HG03097 (cell line): ENCODE measurements around the gene CCDC27.
"Not testable (repeated sequence)": the region's sequence is repeated elsewhere in the genome, so short reads cannot be mapped to it uniquely, and the experiment has no call there.

Source experiments
- ATAC-seq: cut with Tn5 transposase; IDR thresholded peaks from one replicate; pipeline ENCODE4 v1.9.1; 2021; ENCODE audit not compliant: unreplicated experiment, low FRiP score

The CCDC27 gene

DNA sequence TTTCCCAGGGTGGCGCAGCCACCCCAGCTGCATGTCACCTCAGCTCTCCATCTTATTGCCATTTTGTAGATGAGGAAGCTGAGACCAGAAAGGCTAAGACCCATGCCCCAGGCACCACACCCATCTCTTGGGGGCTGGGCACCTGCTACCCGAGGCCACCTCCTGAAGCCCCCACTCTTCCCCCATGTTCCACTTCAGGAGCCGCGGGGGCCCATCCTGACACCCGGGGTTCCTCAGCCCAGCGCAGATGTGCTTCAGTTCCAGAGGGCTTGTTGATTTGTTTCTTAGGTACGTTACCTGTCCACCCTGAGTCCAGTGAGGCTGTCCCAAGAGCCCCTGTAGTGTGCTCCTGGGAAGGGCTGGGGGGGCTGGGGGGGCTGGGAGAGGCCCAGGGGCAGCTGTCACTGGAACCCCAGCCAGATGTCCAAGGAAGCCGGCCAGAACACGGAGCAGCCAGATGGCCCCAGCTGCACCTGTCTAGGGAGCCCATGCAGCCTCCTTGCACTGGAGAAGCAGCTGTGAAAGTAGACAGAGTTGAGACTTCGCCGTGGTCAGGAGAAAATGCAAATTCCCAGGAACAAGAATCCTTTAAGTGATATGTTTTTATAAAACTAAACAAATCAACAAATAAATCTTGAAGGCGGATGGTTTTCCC, 17.1 kb upstream of the CCDC27 start:
- no peak for ATAC-seq

DNA sequence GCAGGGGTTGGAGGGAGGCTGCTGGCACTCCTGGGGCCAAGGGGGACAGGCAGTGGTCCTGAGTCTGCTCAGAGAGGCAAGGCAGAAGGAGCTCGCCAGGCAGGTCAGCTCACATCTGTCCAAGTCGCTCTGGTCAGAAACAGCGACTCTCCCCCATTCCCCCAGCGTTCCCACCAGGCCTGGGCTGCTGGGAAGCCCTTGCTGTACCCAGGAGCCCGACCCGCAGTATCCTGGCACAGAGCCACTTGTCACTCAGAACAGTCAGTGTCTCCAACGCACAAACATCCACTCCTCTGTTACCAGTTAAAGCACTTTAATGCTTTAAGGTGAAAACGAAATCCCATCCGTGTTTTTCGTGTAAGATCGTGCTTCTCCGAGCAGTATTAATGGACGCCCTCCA, 16.6 kb upstream of the CCDC27 start:
- no peak for ATAC-seq

GRCh38 chr1:3736131-3736561, 16.1 kb upstream of the CCDC27 start:
- ATAC-seq: no peak

- ATAC-seq: no peak
These were observed 15.5 kb upstream of the CCDC27 start for GRCh38 chr1:3736708-3737107.

GRCh38 chr1:3738943-3739342, 13.3 kb upstream of the CCDC27 start:
- no peak for ATAC-seq

GRCh38 chr1:3740042-3740441, 12.2 kb upstream of the CCDC27 start:
- no peak for ATAC-seq

DNA sequence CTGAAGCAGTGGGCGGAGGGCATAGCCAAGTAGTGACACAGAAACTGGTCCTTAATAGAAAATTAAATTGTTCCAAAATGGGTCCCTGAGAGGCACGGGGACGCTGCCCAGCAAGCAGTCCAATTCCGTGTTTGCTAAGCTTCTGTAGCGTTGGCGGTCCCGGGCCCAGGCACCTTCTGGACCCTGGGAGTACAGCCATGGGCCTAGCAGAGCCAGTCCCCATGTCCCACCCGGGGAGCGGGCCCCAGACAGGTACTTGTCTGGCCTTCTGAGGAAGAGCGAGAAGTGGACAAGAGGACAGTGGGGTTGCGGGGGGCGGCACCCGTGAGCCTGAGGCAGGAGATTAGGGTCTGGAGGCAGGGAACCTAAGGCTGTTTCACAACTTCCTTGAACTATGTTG, 11.5 kb upstream of the CCDC27 start:
- no peak for ATAC-seq

- ATAC-seq: no peak
These were observed 10.4 kb upstream of the CCDC27 start for GRCh38 chr1:3741566-3742438.

DNA sequence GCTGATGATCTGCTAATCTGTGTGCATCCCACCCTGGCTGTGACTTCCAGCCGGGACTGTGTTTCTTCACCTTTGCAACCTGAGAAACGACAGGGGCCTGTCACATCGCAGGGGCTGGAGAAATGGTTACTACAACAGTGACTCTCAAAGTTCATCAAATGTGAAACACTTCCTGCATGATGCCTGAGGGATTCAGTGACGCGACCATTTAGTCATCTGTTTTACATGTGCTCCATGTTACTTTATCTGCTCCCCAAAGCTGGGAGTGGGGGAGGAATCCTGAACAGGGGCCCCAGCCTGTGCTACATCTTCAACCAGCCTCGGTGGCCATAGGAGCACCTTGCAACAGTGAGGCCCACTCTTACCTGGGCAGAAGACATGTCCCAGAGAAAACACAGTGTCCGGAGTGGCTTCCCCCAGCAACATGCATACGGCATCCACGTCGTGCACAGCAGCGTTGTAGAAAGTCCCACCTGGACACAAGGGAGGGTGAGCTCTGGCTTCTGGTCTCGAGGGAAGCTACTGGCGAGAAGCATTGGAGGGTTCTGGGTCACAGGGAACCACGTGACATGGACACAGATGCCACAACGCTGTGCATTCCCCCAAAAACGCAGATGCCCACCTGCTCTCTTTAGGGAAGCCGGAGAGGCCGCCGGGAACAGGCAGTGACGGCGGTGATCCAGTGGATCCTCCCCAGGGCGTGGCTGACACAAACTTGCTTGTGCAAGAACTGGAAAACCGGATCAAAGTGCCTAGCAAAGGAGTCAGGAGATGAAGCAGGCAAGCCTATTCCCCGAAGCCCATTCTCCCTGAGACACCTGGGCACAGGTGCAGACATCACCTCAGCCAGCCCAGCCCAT, 9.6 kb upstream of the CCDC27 start:
- no peak for ATAC-seq

DNA sequence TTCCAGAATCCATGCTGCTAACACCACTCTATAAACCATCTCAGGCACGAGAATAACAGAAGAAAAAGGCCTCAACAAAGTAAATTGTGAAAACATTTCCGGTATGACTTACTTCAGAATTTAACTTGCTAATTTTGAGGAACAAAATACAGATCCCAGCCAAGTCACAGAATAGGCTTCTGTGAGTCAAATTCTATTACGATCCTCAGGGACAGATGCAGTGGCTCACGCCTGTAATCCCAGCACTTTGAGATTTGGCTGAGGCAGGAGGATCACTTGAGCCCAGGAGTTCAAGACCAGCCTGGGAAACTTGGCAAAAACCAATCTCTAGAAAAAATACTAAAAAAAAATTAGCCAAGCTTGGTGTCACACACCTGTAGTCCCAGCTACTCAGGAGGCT, 8.8 kb upstream of the CCDC27 start:
- ATAC-seq: no peak

DNA sequence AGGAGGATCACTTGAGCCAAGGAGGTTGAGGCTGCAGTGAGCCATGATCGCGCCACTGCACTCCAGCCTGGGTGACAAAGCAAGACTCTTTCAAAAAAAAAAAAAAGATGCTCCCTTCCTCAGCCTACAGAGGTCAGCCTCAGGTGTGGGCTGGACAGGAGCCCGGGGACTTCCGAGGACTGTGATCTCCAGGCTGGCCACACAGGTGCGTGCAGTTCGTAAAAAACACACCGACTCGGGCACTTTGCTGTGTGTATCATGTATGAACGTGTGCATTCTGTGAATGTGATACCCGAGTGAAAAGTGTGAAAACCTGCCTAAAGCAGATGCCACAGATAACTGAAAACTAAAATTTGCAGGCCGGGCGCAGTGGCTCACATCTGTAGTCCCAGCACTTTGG, 8.4 kb upstream of the CCDC27 start:
- ATAC-seq: no peak

DNA sequence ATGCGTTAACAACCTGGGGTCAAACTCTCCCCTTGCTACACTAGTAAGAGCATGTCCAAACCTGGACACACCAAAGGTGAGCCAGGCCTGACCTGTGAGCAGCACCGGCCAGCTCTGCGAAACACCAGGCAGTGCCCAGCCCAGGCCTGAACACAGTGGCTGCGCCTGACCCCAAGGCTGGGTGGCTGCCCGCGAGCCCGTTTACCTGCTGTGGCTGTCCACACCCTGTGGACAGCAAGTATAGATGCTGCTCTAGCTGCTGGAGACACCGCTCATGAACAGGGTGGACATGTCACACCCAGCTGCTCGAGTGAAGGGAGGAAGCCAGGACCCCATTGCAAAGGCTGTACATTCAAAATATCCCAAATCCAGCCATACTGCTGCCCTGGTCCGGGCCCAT, 7.6 kb upstream of the CCDC27 start:
- ATAC-seq: no peak

- no peak for ATAC-seq
These were observed 7.2 kb upstream of the CCDC27 start for GRCh38 chr1:3745071-3745470.

DNA sequence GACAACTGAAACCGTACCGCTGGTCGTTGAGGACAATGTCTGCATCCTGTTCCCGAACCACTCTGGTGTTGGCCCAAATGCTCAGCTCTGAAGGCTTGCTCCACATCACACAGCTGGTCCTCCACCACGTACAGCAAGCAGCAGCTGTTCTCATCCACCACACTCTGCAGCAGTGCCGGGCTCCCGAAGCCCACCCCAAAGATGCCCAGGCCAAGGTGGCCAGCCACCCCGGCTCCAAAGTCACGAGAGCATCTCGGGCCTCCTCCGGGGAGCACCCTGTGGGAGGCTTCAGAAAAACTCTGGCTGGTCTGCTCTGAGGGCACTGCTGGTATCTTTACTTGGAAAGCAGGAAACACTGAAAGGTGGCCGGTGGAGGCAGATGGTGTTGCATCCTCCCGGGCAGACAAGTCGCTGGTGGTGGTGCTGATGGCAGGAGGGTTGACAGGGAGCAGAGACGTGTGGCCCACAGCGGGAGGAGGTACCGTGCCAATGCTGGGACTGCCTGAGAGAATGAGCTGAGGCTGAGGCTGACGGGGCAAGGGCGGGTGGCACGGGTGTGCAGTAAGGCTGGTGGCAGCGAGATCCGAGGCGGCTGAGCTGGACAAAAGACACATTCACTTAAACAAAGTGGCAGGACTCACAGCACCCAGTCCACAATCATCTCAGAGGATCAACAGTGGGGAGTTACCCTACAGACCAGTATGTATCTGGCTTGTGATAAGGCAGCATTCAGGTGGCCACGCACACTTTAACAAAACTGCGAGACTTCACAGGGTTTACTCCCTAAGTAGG, 6.5 kb upstream of the CCDC27 start:
- no peak for ATAC-seq

- no peak for ATAC-seq
These were observed 5.8 kb upstream of the CCDC27 start for GRCh38 chr1:3746389-3746829.

- no peak for ATAC-seq
These were observed 5.3 kb upstream of the CCDC27 start for GRCh38 chr1:3746830-3747521.

GRCh38 chr1:3747522-3747848, 4.8 kb upstream of the CCDC27 start:
- no peak for ATAC-seq

DNA sequence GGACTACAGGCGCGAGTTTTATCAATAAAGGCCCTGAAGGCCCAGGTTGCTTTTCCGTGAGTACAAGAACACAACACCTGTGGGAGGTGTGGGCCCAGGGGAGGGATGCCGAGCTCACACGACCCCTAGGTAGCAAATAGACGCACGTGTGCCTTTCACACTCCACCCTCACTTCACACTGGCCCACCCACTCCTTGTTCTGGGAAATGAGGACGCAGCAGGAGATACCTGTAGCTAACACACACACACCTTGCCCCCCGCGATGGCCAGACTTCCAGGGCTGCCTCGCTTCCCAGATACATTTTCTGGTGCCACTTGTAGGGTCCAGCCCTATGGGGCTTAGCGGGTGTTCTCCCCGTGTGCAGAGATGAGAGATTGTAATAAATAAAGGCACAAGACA, 4.3 kb upstream of the CCDC27 start:
- ATAC-seq: no peak

- ATAC-seq: not testable (repeated sequence)
These were observed 3.8 kb upstream of the CCDC27 start for GRCh38 chr1:3748316-3748900.

DNA sequence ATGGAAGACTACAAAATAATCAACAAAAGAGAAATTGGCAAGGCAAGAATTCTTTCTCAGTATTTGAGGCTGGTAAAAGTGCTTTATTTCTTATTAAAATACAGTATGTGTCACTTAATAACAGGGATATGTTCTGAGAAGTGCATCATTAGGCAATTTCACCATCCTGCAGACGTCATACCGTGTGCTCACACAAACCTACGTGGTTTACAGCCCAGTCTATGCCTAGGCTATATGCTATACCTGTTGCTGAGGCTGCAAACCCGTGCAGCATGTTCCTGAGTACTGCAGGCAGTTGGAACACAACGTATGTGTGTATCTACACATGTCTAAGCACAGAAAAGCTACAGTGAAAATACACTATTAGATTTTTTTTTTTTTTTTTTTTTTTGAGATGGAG, 2.7 kb upstream of the CCDC27 start:
- ATAC-seq: no peak
